ENCODE results near the gene TMEM236. TPM values are rescaled to one million over a fixed set of nuclear protein-coding genes. Genes with fewer than 3 reads are reported as not detected.

TMEM236 gene
- total RNA-seq, 1 experiment from 2014 or later = 0.07 TPM

GRCh38 chr10:17725703-17726102 lies 26.3 kb upstream of the TMEM236 start:
- TF ChIP-seq SP1 (IDR thresholded peaks at IDR 0.05; ENCODE audit: low read depth) = no peak
- TF ChIP-seq EGR1 (IDR thresholded peaks at IDR 0.05; ENCODE audit: low read depth) = no peak
- TF ChIP-seq POLR2A (IDR thresholded peaks at IDR 0.05; ENCODE audit: borderline replicate concordance, extremely low read depth, insufficient read depth, insufficient read length) = no peak
- TF ChIP-seq MAX (IDR thresholded peaks at IDR 0.05) = no peak
- TF ChIP-seq SIN3A (IDR thresholded peaks at IDR 0.05; ENCODE audit: low read depth) = no peak
- no peak for TF ChIP-seq CTCF (IDR thresholded peaks at IDR 0.05 in 2 of 3, conservative IDR thresholded peaks at IDR 0.05 in 1 of 3; ENCODE audit: borderline replicate concordance in 1 of 3, insufficient read depth in 1 of 3, low read depth in 2 of 3, low read length in 2 of 3)
- TF ChIP-seq ZNF274 (IDR thresholded peaks at IDR 0.05; ENCODE audit: low read depth, low read length) = no peak
- no peak for TF ChIP-seq JUND (IDR thresholded peaks at IDR 0.05)
- no peak for TF ChIP-seq SRF (IDR thresholded peaks at IDR 0.05; ENCODE audit: low read depth)
- no peak for TF ChIP-seq CEBPB (IDR thresholded peaks at IDR 0.05; ENCODE audit: low read depth)
- TF ChIP-seq ZFX (IDR thresholded peaks at IDR 0.05) = no peak
- TF ChIP-seq POLR2AphosphoS5 (IDR thresholded peaks at IDR 0.05; ENCODE audit: low read depth, low read length) = no peak
- no peak for TF ChIP-seq ELF1 (IDR thresholded peaks at IDR 0.05; ENCODE audit: borderline replicate concordance, low read depth)
- TF ChIP-seq CBX3 (IDR thresholded peaks at IDR 0.05; ENCODE audit: low read depth) = no peak
- RAD21 ChIA-PET (ENCODE audit: low non-redundant PET in 1 of 2, low total read pairs in 2 of 2, uncharacterized antibody in 2 of 2, unreplicated experiment in 2 of 2) = no interaction called here
- DNase-seq (ENCODE audit: low read depth, low spot score) (no peak), ATAC-seq (no peak)
- Histone ChIP-seq H4K20me1 (ENCODE audit: insufficient read depth) (no peaks in the 10 kb centered on the region), H3K9me3 (ENCODE audit: control insufficient read depth in 1 of 2, insufficient read depth in 1 of 2, low read depth in 1 of 2, low read length in 2 of 2) (no peaks in the 10 kb centered on the region), H3K9ac (ENCODE audit: low read length) (no peak overlapping the region), H3K27ac (ENCODE audit: low read depth, low read length) (no peak overlapping the region), H3K4me1 (ENCODE audit: control insufficient read depth in 1 of 2, insufficient read depth in 2 of 2, low read length in 2 of 2) (no peaks in the 10 kb centered on the region), H3K4me2 (ENCODE audit: low read length) (no peak overlapping the region), H3K9me2 (ENCODE audit: insufficient read depth) (no peaks in the 10 kb centered on the region), H3K36me3 (ENCODE audit: control insufficient read depth in 1 of 2, insufficient read depth in 2 of 2, low read length in 2 of 2) (no peaks in the 10 kb centered on the region), H2AFZ (ENCODE audit: low read depth, low read length, poor library complexity, severe bottlenecking) (no peak overlapping the region), H3K79me2 (ENCODE audit: insufficient read depth, low read length) (no peaks in the 10 kb centered on the region), H3K27me3 (ENCODE audit: insufficient read depth, low read length) (no peaks in the 10 kb centered on the region), H3K4me3 (replicated peaks in 1 of 2; ENCODE audit: low read depth in 1 of 2, low read length in 2 of 2) (no peak overlapping the region)
- intact Hi-C loops (cut with micrococcal nuclease) = no loop called here
- BruUV-seq (replicated peaks) = no TSS peak
- CTCF ChIA-PET = no interaction called here
- POLR2A ChIA-PET = no interaction called here

Measured in HCT116 (cell line).